Measurements from ENCODE around the gene ZBTB37.

GRCh38 chr1:173894189-173894588 is 26.0 kb downstream of the ZBTB37 start:
- TF ChIP-seq CTCF (IDR thresholded peaks at IDR 0.05 in 8 of 11, conservative IDR thresholded peaks at IDR 0.05 in 3 of 11) (no peak), POLR2A (IDR thresholded peaks at IDR 0.05) (no peak), POLR2AphosphoS5 (IDR thresholded peaks at IDR 0.05) (no peak)

Measured in spleen (tissue), 7 donors.